GM12801 (cell line): Measurements from ENCODE around the gene ERCC6L2.

Experiments
- CTCF ChIP-seq: IDR thresholded peaks from one replicate; pipeline ENCODE4 v1.5.1; 2011; ENCODE audit warnings: control low read depth; ENCODE audit not compliant: insufficient read length; ENCODE audit errors: extremely low read depth

Gene ERCC6L2

GRCh38 chr9:95875305-95876137, at the start of gene ERCC6L2:
Gene ERCC6L2 (plus strand): TSS chr9:95875691. CDS start chr9:95876039, 348 bp downstream.
- TF ChIP-seq CTCF: no peak

- no peak for TF ChIP-seq CTCF
Observed at GRCh38 chr9:95826183-95826838, 49.2 kb upstream of the ERCC6L2 start.

GRCh38 chr9:95830768-95831167, 44.7 kb upstream of the ERCC6L2 start:
- no peak for TF ChIP-seq CTCF

- TF ChIP-seq CTCF: no peak
Observed at GRCh38 chr9:95831810-95832209, 43.7 kb upstream of the ERCC6L2 start.

- no peak for TF ChIP-seq CTCF
Observed at GRCh38 chr9:95833546-95834178, 41.8 kb upstream of the ERCC6L2 start.

GRCh38 chr9:95834281-95834907, 41.1 kb upstream of the ERCC6L2 start:
- no peak for TF ChIP-seq CTCF

GRCh38 chr9:95835393-95835792, 40.1 kb upstream of the ERCC6L2 start:
- TF ChIP-seq CTCF: no peak
